HG02610 (cell line): ENCODE measurements around the gene GRIK5.

Experiments
- ATAC-seq: cut with Tn5 transposase; IDR thresholded peaks from one replicate; pipeline ENCODE4 v1.9.1; 2021; ENCODE audit warnings: mild to moderate bottlenecking, moderate library complexity; ENCODE audit not compliant: unreplicated experiment

The GRIK5 gene

GRCh38 chr19:42076380-42076944, 6.5 kb upstream of the GRIK5 start:
- no peak for ATAC-seq

GRCh38 chr19:42075616-42076379, 5.8 kb upstream of the GRIK5 start, which contains the start of gene ZNF574:
TSS of gene ZNF574 (plus strand) at chr19:42076166. CDS start at chr19:42078607, 2,441 bp downstream.
- peak; percentile 95 for ATAC-seq

- ATAC-seq: no peak
These were observed 5.3 kb upstream of the GRIK5 start for GRCh38 chr19:42075364-42075615.

GRCh38 chr19:42074513-42075363, 4.7 kb upstream of the GRIK5 start:
- no peak for ATAC-seq

- no peak for ATAC-seq
These were observed 1.2 kb upstream of the GRIK5 start for GRCh38 chr19:42071247-42071646.

GRCh38 chr19:42068756-42069571, 1.0 kb downstream of the GRIK5 start:
- ATAC-seq: no peak

- ATAC-seq: no peak
These were observed 1.6 kb downstream of the GRIK5 start for GRCh38 chr19:42068361-42068755.

- ATAC-seq: no peak
These were observed 2.6 kb downstream of the GRIK5 start for GRCh38 chr19:42067315-42067888.

GRCh38 chr19:42066075-42066754, 3.8 kb downstream of the GRIK5 start:
- no peak for ATAC-seq

GRCh38 chr19:42065511-42065910, 4.5 kb downstream of the GRIK5 start:
- ATAC-seq: no peak

- no peak for ATAC-seq
These were observed 5.0 kb downstream of the GRIK5 start for GRCh38 chr19:42065051-42065450.

- ATAC-seq: no peak
These were observed 5.6 kb downstream of the GRIK5 start for GRCh38 chr19:42064432-42064831.

- no peak for ATAC-seq
These were observed 7.6 kb downstream of the GRIK5 start for GRCh38 chr19:42062381-42062780.

GRCh38 chr19:42060117-42060516, 9.9 kb downstream of the GRIK5 start:
- ATAC-seq: no peak

GRCh38 chr19:42059196-42059595, 10.8 kb downstream of the GRIK5 start:
- no peak for ATAC-seq

GRCh38 chr19:42057846-42058245, 12.2 kb downstream of the GRIK5 start:
- ATAC-seq: no peak

- ATAC-seq: no peak
These were observed 15.8 kb downstream of the GRIK5 start for GRCh38 chr19:42054205-42054604.

- no peak for ATAC-seq
These were observed 16.7 kb downstream of the GRIK5 start for GRCh38 chr19:42053037-42053935.

- ATAC-seq: no peak
These were observed 17.7 kb downstream of the GRIK5 start for GRCh38 chr19:42052241-42052863.
